ENCODE measurements around the gene GBF1. TPM values are rescaled to one million over a fixed set of nuclear protein-coding genes. Genes with fewer than 3 reads are reported as not detected.

Gene GBF1
- total RNA-seq, 1 experiment from 2014 or later = 28.3 TPM

- Histone ChIP-seq H2AFZ (no peak overlapping the region), H3K79me2 (ENCODE audit: low read depth) (no peaks in the 10 kb centered on the region), H3K9me3 (ENCODE audit: insufficient read depth, low read depth) (no peaks in the 10 kb centered on the region), H3F3A (ENCODE audit: insufficient read depth, low read depth) (peaks cover 18% of the 10 kb centered on the region; the same call in 1 of the 2 replicates), H4K20me1 (ENCODE audit: insufficient read depth) (no peaks in the 10 kb centered on the region), H3K27me3 (ENCODE audit: insufficient read depth, low read depth) (no peaks in the 10 kb centered on the region), H3K27ac (no peak overlapping the region), H3K4me2 (no peak overlapping the region), H3K9me2 (ENCODE audit: insufficient read depth) (no peaks in the 10 kb centered on the region), H3K4me3 (no peak overlapping the region), H3K36me3 (ENCODE audit: low read depth) (no peaks in the 10 kb centered on the region), H3K4me1 (replicated peaks; ENCODE audit: insufficient read depth) (peaks cover 9% of the 10 kb centered on the region)
- no peak for DNase-seq
- intact Hi-C loops (cut with micrococcal nuclease; ENCODE audit: unreplicated experiment) = no loop called here
- TF ChIP-seq, protein P1, sequence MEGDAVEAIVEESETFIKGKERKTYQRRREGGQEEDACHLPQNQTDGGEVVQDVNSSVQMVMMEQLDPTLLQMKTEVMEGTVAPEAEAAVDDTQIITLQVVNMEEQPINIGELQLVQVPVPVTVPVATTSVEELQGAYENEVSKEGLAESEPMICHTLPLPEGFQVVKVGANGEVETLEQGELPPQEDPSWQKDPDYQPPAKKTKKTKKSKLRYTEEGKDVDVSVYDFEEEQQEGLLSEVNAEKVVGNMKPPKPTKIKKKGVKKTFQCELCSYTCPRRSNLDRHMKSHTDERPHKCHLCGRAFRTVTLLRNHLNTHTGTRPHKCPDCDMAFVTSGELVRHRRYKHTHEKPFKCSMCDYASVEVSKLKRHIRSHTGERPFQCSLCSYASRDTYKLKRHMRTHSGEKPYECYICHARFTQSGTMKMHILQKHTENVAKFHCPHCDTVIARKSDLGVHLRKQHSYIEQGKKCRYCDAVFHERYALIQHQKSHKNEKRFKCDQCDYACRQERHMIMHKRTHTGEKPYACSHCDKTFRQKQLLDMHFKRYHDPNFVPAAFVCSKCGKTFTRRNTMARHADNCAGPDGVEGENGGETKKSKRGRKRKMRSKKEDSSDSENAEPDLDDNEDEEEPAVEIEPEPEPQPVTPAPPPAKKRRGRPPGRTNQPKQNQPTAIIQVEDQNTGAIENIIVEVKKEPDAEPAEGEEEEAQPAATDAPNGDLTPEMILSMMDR (conservative IDR thresholded peaks at IDR 0.05) = no peak
- no peak for TF ChIP-seq EZH2 (IDR thresholded peaks at IDR 0.05; ENCODE audit: low read depth)
- ChIA-PET CTCF (no interaction called here), POLR2A (ENCODE audit: unreplicated experiment) (no interaction called here)
- no TSS peak for BruUV-seq (replicated peaks)
These were observed 44.3 kb upstream of the GBF1 start for GRCh38 chr10:102200751-102201640.

- POLR2A ChIA-PET (ENCODE audit: unreplicated experiment) = interaction anchor here (0.6 kb wide), 1 partner anchor 17 kb away, joined by 50 read pairs; no protein-coding TSS in a partner anchor
- CTCF ChIA-PET = interaction anchor here (0.6 kb wide), 1 partner anchor 28 kb away, joined by 3 read pairs; no protein-coding TSS in a partner anchor
These were observed 42.9 kb upstream of the GBF1 start for GRCh38 chr10:102202386-102202785.

GRCh38 chr10:102208311-102209035 is 36.9 kb upstream of the GBF1 start:
- Histone ChIP-seq H3K9me2 (ENCODE audit: insufficient read depth) (no peaks in the 10 kb centered on the region), H3K4me1 (replicated peaks; ENCODE audit: insufficient read depth) (no peaks in the 10 kb centered on the region), H3F3A (ENCODE audit: insufficient read depth, low read depth) (no peaks in the 10 kb centered on the region), H2AFZ (no peak overlapping the region), H3K36me3 (ENCODE audit: low read depth) (no peaks in the 10 kb centered on the region), H3K79me2 (ENCODE audit: low read depth) (no peaks in the 10 kb centered on the region), H3K27me3 (ENCODE audit: insufficient read depth, low read depth) (no peaks in the 10 kb centered on the region), H3K9me3 (ENCODE audit: insufficient read depth, low read depth) (no peaks in the 10 kb centered on the region), H3K4me3 (no peak overlapping the region), H3K4me2 (no peak overlapping the region), H4K20me1 (ENCODE audit: insufficient read depth) (no peaks in the 10 kb centered on the region), H3K27ac (no peak overlapping the region)
- no TSS peak for BruUV-seq (replicated peaks)
- ChIA-PET POLR2A (ENCODE audit: unreplicated experiment) (no interaction called here), CTCF (no interaction called here)
- no peak for TF ChIP-seq EZH2 (IDR thresholded peaks at IDR 0.05; ENCODE audit: low read depth)
- TF ChIP-seq, protein P1 (conservative IDR thresholded peaks at IDR 0.05) = no peak
- no peak for DNase-seq
- intact Hi-C loops (cut with micrococcal nuclease; ENCODE audit: unreplicated experiment) = no loop called here

More at GRCh38 chr10:102202386-102202785, 42.9 kb upstream of the GBF1 start:
- H3K36me3 ChIP-seq (ENCODE audit: low read depth) = no peaks in the 10 kb centered on the region
- H3K9me3 ChIP-seq (ENCODE audit: insufficient read depth, low read depth) = no peaks in the 10 kb centered on the region
- intact Hi-C loops (cut with micrococcal nuclease; ENCODE audit: unreplicated experiment) = no loop called here
- DNase-seq = no peak
- no TSS peak for BruUV-seq (replicated peaks)
- no peak overlapping the region for H3K4me3 ChIP-seq
- no peaks in the 10 kb centered on the region for H3K79me2 ChIP-seq (ENCODE audit: low read depth)
- peaks cover 9% of the 10 kb centered on the region for H3K4me1 ChIP-seq (replicated peaks; ENCODE audit: insufficient read depth)
- H3K4me2 ChIP-seq = no peak overlapping the region
- H3K27me3 ChIP-seq (ENCODE audit: insufficient read depth, low read depth) = no peaks in the 10 kb centered on the region
- TF ChIP-seq, protein P1 (conservative IDR thresholded peaks at IDR 0.05) = no peak
- TF ChIP-seq EZH2 (IDR thresholded peaks at IDR 0.05; ENCODE audit: low read depth) = no peak
- H3F3A ChIP-seq (ENCODE audit: insufficient read depth, low read depth) = peaks cover 18% of the 10 kb centered on the region; the same call in 1 of the 2 replicates
- H2AFZ ChIP-seq = no peak overlapping the region
- no peaks in the 10 kb centered on the region for H3K9me2 ChIP-seq (ENCODE audit: insufficient read depth)
- H3K27ac ChIP-seq = no peak overlapping the region
- H4K20me1 ChIP-seq (ENCODE audit: insufficient read depth) = no peaks in the 10 kb centered on the region
